ENCODE results near the gene CCDC71.

Gene CCDC71

DNA sequence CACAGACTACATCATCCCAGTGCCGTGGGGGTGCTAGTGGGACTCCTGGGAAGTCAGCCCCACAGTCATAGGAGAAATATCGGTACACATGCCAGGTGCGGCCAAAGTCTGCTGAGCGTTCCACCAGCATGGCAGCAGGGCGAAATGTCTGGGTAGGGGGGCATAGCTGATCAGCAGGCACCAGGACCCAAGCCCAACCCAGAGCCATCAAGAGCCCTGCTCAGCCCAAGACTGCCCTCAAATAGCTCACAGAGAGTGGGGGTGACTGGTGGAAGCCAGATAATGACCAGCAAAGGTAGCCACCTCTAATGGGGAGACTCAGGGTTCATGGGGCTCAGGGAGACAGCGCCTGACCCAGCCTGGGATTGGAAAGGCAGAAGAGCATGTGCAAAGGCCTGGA lies 34.6 kb downstream of the CCDC71 start:
- no peak for DNase-seq (ENCODE audit: low read depth, low spot score)

DNA sequence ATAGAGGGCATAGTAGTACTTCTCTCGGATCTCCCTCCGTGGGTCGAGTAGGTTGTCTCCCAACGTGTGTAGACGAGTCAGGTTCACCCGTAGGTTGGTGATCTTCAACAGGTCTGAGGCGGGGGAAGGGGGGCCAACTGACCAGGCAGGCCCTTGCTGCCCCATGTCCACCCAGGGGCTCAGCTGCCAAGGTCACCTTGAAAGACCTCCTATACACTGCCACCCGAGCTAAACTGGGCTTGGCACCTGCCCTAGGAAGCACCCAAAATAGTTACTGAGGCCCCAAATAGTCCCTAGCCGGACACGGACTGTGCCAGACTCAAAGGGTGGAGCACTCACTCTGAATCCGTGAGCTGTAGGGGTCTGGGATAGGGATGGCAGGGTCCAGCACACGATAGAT lies 35.1 kb downstream of the CCDC71 start:
- DNase-seq (ENCODE audit: low read depth, low spot score) = no peak

DNA sequence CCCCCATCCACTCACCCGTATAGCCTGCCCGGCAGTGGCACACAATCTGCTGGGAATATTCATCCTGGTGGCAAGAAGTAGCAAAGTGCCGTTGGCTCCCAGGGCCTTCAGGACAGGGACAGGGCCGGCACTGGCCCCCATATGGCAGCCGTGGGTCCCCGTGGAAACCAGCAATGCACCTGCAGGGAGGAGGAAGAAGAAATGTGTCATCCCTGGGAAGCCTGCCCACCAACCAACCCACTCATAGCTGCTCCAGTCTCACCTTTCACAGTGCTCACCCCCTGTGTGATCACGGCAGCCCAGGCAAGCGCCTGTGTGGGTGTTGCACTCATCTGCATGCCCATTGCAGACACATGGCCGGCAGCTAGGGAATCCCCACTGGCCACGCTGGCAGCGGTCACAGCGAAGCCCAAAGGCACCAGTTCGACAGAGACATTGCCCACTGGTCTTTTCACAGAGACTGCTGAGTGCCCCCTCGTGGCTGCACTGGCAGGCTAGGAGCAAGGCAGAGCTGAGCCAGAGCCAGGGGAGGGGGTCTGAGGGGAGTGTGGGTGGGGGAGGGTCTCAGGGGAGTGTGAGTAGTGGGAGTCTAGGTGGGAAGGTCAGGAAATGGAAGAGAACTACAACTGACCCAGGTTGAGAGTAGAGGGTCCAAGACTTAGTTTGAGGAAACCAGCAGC lies 41.0 kb downstream of the CCDC71 start:
- no peak for DNase-seq (ENCODE audit: low read depth, low spot score)

- no peak for DNase-seq (ENCODE audit: low read depth, low spot score)
Measured at GRCh38 chr3:49124203-49124602, 41.9 kb downstream of the CCDC71 start.

DNA sequence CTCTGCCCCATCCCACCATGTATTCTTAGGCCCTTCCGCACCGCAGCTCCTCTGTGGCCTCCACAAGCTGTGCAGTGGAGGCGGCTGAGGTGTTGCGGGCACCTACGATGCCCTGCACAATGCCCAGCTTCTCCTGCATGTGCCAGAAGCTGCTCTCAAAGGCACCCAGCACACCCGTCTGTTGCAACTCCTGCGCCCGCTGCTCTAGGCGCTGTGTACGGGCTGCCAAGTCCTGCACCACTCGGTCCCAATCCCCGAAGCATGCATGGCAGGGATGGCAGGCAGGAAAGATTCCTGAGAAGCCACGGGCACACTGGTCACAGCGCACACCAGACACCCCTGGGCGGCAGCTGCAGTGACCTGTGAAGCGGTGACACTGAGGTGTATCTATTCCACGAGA lies 42.4 kb downstream of the CCDC71 start:
- DNase-seq (ENCODE audit: low read depth, low spot score) = no peak

- DNase-seq (ENCODE audit: low read depth, low spot score) = no peak
Measured at GRCh38 chr3:49122886-49123545, 43.1 kb downstream of the CCDC71 start.

GRCh38 chr3:49122451-49122850 lies 43.7 kb downstream of the CCDC71 start:
- no peak for DNase-seq (ENCODE audit: low read depth, low spot score)

DNA sequence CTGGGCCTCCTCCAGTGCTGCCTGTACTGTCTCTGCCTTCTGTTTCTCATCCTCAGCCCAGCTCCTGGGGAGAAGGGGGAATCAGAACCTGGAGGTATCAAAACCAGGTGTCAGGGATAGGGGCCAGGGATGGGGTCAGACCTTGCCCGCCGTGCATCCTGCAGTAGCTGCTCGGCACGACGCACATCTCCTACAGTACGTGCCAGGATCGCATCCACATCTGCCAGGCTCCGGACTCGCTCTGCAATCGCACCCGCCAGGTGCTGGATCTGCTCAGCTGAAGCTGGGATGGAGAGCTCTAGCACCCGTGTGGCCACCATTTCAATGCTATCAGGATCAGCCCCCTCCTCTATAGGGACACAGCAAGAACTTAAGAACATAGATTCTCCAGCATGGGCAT lies 44.1 kb downstream of the CCDC71 start:
- no peak for DNase-seq (ENCODE audit: low read depth, low spot score)

DNA sequence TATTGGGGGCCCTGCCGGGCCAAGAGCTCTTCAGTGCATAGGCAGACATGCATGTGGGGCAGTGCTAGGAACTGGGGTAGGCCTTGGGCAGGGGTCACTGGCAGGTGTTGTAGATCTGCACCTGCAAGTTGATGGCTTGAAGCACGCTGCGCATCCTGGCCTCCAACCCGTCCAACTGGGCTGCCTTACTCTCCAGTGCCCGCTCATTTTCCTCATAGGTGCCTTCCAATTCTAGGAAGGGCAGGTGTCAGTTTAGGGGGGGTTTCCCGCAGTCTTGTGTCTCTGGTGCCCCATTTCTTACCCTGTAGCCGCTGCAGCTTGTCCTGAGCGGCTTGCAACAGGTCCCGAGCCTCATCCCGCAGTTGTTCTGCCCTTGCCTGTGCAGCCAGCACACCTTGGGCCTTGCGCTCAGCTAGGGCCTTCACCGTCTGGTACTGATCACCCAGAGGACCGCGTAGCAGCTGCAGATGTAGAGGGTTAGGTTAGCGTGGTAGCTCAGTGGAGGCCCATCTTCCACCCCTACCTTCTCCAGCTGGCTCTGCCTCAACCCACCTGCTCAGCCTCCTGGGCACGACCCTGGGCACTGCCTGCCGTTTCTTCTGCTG lies 44.9 kb downstream of the CCDC71 start:
- no peak for DNase-seq (ENCODE audit: low read depth, low spot score)

DNA sequence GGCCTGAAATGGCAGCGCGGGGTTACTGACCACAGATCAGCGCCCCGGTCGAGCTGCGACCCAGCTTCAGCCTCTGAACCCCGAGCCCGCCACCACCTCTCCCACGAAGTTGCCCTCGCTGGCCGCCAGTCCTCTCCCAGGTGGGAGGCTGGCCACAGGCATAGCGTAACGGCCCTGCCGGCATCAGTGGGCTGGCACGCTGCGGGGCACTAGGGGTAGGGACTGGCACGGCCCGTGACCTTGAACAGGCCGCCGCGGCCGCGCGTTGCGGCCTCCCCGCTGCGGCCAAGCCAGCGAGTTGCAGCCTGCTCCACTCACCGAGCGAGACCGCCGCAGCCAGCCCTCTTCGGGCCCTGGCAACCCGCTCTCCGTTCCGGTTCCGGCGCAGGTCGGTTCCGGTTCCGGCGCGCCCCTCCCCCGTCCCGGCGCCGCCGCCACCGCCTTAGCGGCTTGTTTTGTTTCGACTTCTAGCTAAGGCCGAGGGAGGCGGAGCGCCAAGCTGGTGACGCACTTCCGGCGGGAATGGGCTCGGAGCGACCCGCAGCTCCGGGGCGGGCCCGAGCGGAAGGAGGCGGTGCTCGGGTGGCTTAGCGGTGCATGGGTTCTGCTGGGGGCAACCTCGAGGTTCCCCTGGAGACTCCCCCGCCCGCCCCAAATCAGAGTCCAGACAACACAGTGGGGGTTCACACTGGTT lies 45.5 kb downstream of the CCDC71 start, which contains the start of gene USP19:
TSS of gene USP19 (minus strand) at position 386 of the 694 bp plus-strand sequence. CDS start 1,678 bp downstream, outside the sequence.
- DNase-seq (ENCODE audit: low read depth, low spot score) = peak; percentile 71

DNA sequence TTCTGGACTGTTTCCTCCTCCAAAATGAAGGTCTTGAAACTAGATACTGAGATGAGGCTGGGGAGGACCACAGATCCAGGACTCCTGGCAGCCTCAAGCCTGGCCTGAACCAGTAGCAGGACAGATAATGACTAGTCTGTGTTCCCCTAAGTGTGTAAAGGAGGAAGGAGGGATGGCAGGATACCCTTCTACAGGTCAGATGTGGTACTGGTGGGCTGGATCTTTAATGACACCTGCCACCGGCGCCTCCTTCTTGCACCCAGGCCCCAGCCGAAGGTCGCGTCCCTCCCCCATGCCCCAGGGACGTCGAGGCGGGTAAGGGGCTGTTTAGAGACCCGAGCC lies 46.1 kb downstream of the CCDC71 start:
- no peak for DNase-seq (ENCODE audit: low read depth, low spot score)

DNA sequence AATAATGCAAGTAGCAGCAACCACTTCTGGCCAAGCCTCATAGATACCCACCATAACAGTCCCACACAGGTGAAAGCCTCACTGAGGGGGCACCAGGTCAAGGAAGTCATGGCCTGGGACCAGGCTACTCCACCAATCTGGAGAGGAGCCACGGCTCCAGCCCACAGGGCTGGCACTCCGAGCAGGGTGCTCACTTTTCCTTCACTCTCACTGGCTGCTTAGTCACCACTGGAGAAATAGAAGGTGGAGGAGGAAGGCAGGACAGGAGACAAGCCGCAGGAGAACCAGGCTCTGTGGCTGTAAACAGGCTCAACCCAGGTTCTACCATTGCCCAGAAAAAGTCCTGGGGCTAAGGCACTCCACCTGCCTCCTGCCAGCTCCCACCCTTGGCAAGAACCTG lies 46.7 kb downstream of the CCDC71 start:
- no peak for DNase-seq (ENCODE audit: low read depth, low spot score)

- DNase-seq (ENCODE audit: low read depth, low spot score) = no peak
Measured at GRCh38 chr3:49119036-49119435, 47.1 kb downstream of the CCDC71 start.

All from brain pericyte (primary cell).